H1 (cell line): ENCODE data around the gene FCRL2.

ENCODE experiments used
- CBX5 ChIP-seq: fragments of 300-800, 300-1000 bp; sonication (generic); IDR thresholded peaks from 2 replicates; pipeline ENCODE4 v1.7.1; 2016; ENCODE audit warnings: antibody characterized with exemption, low read length, low read depth
- CEBPB ChIP-seq: IDR thresholded peaks from 2 replicates; pipeline ENCODE4 v1.6.1; 2012; ENCODE audit warnings: low read depth, low read length
- CHD2 ChIP-seq: IDR thresholded peaks from 2 replicates; pipeline ENCODE4 v1.6.1; 2012; ENCODE audit warnings: low read length, improper control_type of control experiment
- CREB1 ChIP-seq: IDR thresholded peaks from 2 replicates; pipeline ENCODE4 v1.6.1; 2012; ENCODE audit warnings: inconsistent platforms
- EZH2 ChIP-seq: fragments of 200-600 bp; sonication (generic); IDR thresholded peaks from 2 replicates; pipeline ENCODE4 v1.7.1; 2012; ENCODE audit warnings: low read depth, mild to moderate bottlenecking, moderate library complexity, low read length, inconsistent platforms; ENCODE audit not compliant: severe bottlenecking
- GTF2F1 ChIP-seq: IDR thresholded peaks from 2 replicates; pipeline ENCODE4 v1.6.1; 2012; ENCODE audit warnings: low read depth, low read length, improper control_type of control experiment, borderline replicate concordance
- HDAC2 ChIP-seq, 2 experiments: fragments of 300-600 bp in 1 of 2; sonication (generic) in 1 of 2; IDR thresholded peaks; 2 replicates each; pipeline ENCODE4 v1.6.1; 2011 to 2012; ENCODE audit warnings: low read depth in 2 of 2, low read length in 2 of 2, mild to moderate bottlenecking in 2 of 2, moderate library complexity in 2 of 2, borderline replicate concordance in 1 of 2, inconsistent platforms in 1 of 2
- JUN ChIP-seq: IDR thresholded peaks from 2 replicates; pipeline ENCODE4 v1.6.1; 2011; ENCODE audit warnings: low read depth, mild to moderate bottlenecking, improper control_type of control experiment, low read length
- POLR2A ChIP-seq, 2 experiments: IDR thresholded peaks; 1 replicate in 1 of 2; 2 replicates in 1 of 2; pipeline ENCODE4 v1.6.1; 2011; ENCODE audit warnings: low read depth in 2 of 2, low read length in 2 of 2, mild to moderate bottlenecking in 2 of 2; ENCODE audit errors: control extremely low read depth in 1 of 2
- SIX5 ChIP-seq: IDR thresholded peaks from 2 replicates; pipeline ENCODE4 v1.6.1; 2011; ENCODE audit warnings: mild to moderate bottlenecking, low read depth, low read length
- ZNF274 ChIP-seq: IDR thresholded peaks from 2 replicates; pipeline ENCODE4 v1.7.0; 2012; ENCODE audit warnings: low read length, borderline replicate concordance; ENCODE audit errors: extremely low read depth
- TF ChIP-seq, protein P1 (sequence below), 3 experiments: IDR thresholded peaks; 1 replicate in 2 of 3; 2 replicates in 1 of 3; pipeline versions ENCODE4 v1.5.1 to v1.6.1; 2011; ENCODE audit warnings: low read length in 3 of 3, mild to moderate bottlenecking in 3 of 3, inconsistent platforms in 2 of 3, low read depth in 1 of 3, moderate library complexity in 1 of 3; ENCODE audit not compliant: insufficient read depth in 1 of 3; ENCODE audit errors: control extremely low read depth in 1 of 3

DNA sequence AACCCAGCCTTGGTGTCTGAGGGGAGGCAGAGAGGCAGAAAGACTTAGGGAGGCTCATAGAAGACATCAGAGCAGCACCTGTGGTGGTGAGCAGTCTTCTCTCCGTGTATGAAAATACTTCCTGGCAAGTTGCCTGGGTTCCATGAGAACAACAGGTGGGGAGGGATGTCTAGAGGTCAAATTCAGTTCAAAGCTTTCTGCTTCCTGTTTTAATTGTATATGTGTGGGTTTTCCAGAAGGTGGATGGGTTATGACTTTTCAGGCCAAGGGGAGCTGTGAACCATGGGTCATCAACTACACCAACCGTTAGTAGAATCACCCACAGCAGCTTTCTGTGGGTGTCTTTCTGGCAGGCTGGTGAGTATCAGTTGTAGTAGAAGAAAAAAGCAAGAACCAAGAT is 4.1 kb upstream of the FCRL2 start:
- TF ChIP-seq, protein P1, sequence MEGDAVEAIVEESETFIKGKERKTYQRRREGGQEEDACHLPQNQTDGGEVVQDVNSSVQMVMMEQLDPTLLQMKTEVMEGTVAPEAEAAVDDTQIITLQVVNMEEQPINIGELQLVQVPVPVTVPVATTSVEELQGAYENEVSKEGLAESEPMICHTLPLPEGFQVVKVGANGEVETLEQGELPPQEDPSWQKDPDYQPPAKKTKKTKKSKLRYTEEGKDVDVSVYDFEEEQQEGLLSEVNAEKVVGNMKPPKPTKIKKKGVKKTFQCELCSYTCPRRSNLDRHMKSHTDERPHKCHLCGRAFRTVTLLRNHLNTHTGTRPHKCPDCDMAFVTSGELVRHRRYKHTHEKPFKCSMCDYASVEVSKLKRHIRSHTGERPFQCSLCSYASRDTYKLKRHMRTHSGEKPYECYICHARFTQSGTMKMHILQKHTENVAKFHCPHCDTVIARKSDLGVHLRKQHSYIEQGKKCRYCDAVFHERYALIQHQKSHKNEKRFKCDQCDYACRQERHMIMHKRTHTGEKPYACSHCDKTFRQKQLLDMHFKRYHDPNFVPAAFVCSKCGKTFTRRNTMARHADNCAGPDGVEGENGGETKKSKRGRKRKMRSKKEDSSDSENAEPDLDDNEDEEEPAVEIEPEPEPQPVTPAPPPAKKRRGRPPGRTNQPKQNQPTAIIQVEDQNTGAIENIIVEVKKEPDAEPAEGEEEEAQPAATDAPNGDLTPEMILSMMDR (IDR thresholded peaks at IDR 0.05; ENCODE audit: control extremely low read depth in 1 of 3, insufficient read depth in 1 of 3, low read depth in 1 of 3, low read length in 3 of 3) = no peak
- no peak for TF ChIP-seq EZH2
- no peak for TF ChIP-seq POLR2A (IDR thresholded peaks at IDR 0.05; ENCODE audit: control extremely low read depth in 1 of 2, low read depth in 2 of 2, low read length in 2 of 2)
- no peak for TF ChIP-seq SIX5
- no peak for TF ChIP-seq ZNF274
- TF ChIP-seq CHD2 = no peak
- no peak for TF ChIP-seq CBX5
- no peak for TF ChIP-seq GTF2F1
- no peak for TF ChIP-seq CREB1
- no peak for TF ChIP-seq CEBPB
- TF ChIP-seq HDAC2 (IDR thresholded peaks at IDR 0.05; ENCODE audit: borderline replicate concordance in 1 of 2, low read depth in 2 of 2, low read length in 2 of 2) = no peak
- no peak for TF ChIP-seq JUN
